Activated CD8-positive, alpha-beta memory T cell treated with anti-CD3 and anti-CD28 coated beads for 36 hours (primary cell): ENCODE results near the gene LRP4. TPM values are rescaled to one million over a fixed set of nuclear protein-coding genes. Genes with fewer than 3 reads are reported as not detected.

Experiments used
- CTCF ChIA-PET: fragments of 350-600 bp; sonication (Branson Sonifier 250); formaldehyde crosslinking; loops from one replicate; lab custom pipeline; 2021; ENCODE audit warnings: antibody characterized with exemption; lab: Charles Lee
- POLR2A ChIA-PET: fragments of 350-600 bp; sonication (Branson Sonifier 250); formaldehyde crosslinking; loops from one replicate; lab custom pipeline; 2021; ENCODE audit warnings: antibody characterized with exemption; lab: Charles Lee
- total RNA-seq, 2 experiments: library from RNA; stranded (reverse); gene quantifications; one replicate each; pipeline ENCODE4 v1.2.3, GENCODE V29; 2021

LRP4 gene
- total RNA-seq, 2 experiments from 2014 or later: 0.19 to 0.38 TPM

- ChIA-PET POLR2A (no interaction called here), CTCF (no interaction called here)
These were observed 53.0 kb downstream of the LRP4 start for GRCh38 chr11:46865340-46865739.

- ChIA-PET POLR2A (no interaction called here), CTCF (interaction anchor here (0.9 kb wide), 1 partner anchor 69 kb away, joined by 3 read pairs; no protein-coding TSS in a partner anchor)
These were observed 58.1 kb downstream of the LRP4 start for GRCh38 chr11:46860218-46860617.

GRCh38 chr11:46858920-46859546, 59.3 kb downstream of the LRP4 start:
- POLR2A ChIA-PET: no interaction called here
- CTCF ChIA-PET: no interaction called here

- ChIA-PET CTCF (no interaction called here), POLR2A (interaction anchor here (0.5 kb wide), 1 partner anchor 356 kb away, joined by 4 read pairs; no protein-coding TSS in a partner anchor)
These were observed 60.7 kb downstream of the LRP4 start for GRCh38 chr11:46857666-46858065.

GRCh38 chr11:46856605-46857343, 61.6 kb downstream of the LRP4 start:
- ChIA-PET CTCF (no interaction called here), POLR2A (interaction anchor here (0.5 kb wide), 1 partner anchor 357 kb away, joined by 4 read pairs; no protein-coding TSS in a partner anchor)

GRCh38 chr11:46855863-46856262, 62.5 kb downstream of the LRP4 start:
- ChIA-PET CTCF (interaction anchor here (0.8 kb wide), 1 partner anchor 19 kb away, joined by 3 read pairs; no protein-coding TSS in a partner anchor), POLR2A (no interaction called here)

GRCh38 chr11:46855167-46855566, 63.2 kb downstream of the LRP4 start:
- CTCF ChIA-PET: interaction anchor here (0.7 to 0.8 kb wide), 2 partner anchors 19 to 24 kb away, joined by 3 read pairs; no protein-coding TSS in a partner anchor
- POLR2A ChIA-PET: no interaction called here

GRCh38 chr11:46850829-46851380, 67.4 kb downstream of the LRP4 start:
- POLR2A ChIA-PET: no interaction called here

GRCh38 chr11:46849631-46850030, 68.7 kb downstream of the LRP4 start:
- CTCF ChIA-PET: no interaction called here
- POLR2A ChIA-PET: no interaction called here

More at GRCh38 chr11:46850829-46851380, 67.4 kb downstream of the LRP4 start:
- CTCF ChIA-PET: no interaction called here

- CTCF ChIA-PET: interaction anchor here (0.6 to 0.9 kb wide), 2 partner anchors 11 to 193 kb away, joined by 3 to 4 read pairs; no protein-coding TSS in a partner anchor
- POLR2A ChIA-PET: interaction anchor here (0.6 to 1.4 kb wide), 2 partner anchors 20 to 285 kb away, joined by 3 to 4 read pairs; no protein-coding TSS in a partner anchor
These were observed 71.9 kb downstream of the LRP4 start for GRCh38 chr11:46846510-46846830.

GRCh38 chr11:46845740-46846509, 72.4 kb downstream of the LRP4 start, which contains the start of gene CKAP5:
Gene CKAP5, minus strand, starts transcription at chr11:46846280. Its CDS starts 25,049 bp downstream, at chr11:46821231.
- ChIA-PET CTCF (interaction anchor here (0.6 to 0.9 kb wide), 2 partner anchors 11 to 193 kb away, joined by 3 to 4 read pairs; no protein-coding TSS in a partner anchor), POLR2A (interaction anchor here (1.4 kb wide), 1 partner anchor 19 kb away, joined by 4 read pairs; no protein-coding TSS in a partner anchor)

GRCh38 chr11:46845440-46845739, 73.0 kb downstream of the LRP4 start:
- POLR2A ChIA-PET: interaction anchor here (0.6 to 1.4 kb wide), 2 partner anchors 19 to 997 kb away, joined by 4 to 6 read pairs; no protein-coding TSS in a partner anchor
- CTCF ChIA-PET: no interaction called here

GRCh38 chr11:46840116-46840515, 78.2 kb downstream of the LRP4 start:
- CTCF ChIA-PET: interaction anchor here (1.3 kb wide), 1 partner anchor 31 kb away, joined by 3 read pairs; no protein-coding TSS in a partner anchor
- POLR2A ChIA-PET: no interaction called here

GRCh38 chr11:46838501-46838900, 79.8 kb downstream of the LRP4 start:
- POLR2A ChIA-PET: no interaction called here
- CTCF ChIA-PET: no interaction called here

- CTCF ChIA-PET: no interaction called here
- POLR2A ChIA-PET: no interaction called here
These were observed 80.5 kb downstream of the LRP4 start for GRCh38 chr11:46837860-46838259.

- CTCF ChIA-PET: no interaction called here
These were observed 81.5 kb downstream of the LRP4 start for GRCh38 chr11:46836870-46837269.

GRCh38 chr11:46836431-46836830, 81.9 kb downstream of the LRP4 start:
- ChIA-PET POLR2A (no interaction called here), CTCF (no interaction called here)

More at GRCh38 chr11:46836870-46837269, 81.5 kb downstream of the LRP4 start:
- POLR2A ChIA-PET: no interaction called here

GRCh38 chr11:46835897-46836296, 82.5 kb downstream of the LRP4 start:
- POLR2A ChIA-PET: no interaction called here
- CTCF ChIA-PET: interaction anchor here (1.5 kb wide), 1 partner anchor 11 kb away, joined by 4 read pairs; the partner anchor contains the start of gene CKAP5

- CTCF ChIA-PET: interaction anchor here (1.5 kb wide), 1 partner anchor 12 kb away, joined by 4 read pairs; the partner anchor contains the start of gene CKAP5
These were observed 83.5 kb downstream of the LRP4 start for GRCh38 chr11:46834821-46835220.

More at GRCh38 chr11:46834821-46835220, 83.5 kb downstream of the LRP4 start:
- POLR2A ChIA-PET: no interaction called here
